HepG2 (cell line): ENCODE results near the gene WWC1. TPM values are rescaled to one million over a fixed set of nuclear protein-coding genes. Genes with fewer than 3 reads are reported as not detected.

ENCODE experiments used
- ATAC-seq: fragments of 200-7000 bp; cut with Tn5 transposase; 3 replicates; pipeline ENCODE4 v1.9.1; 2020; ENCODE audit warnings: mild to moderate bottlenecking, moderate library complexity
- BruUV-seq: library from RNA; stranded (reverse); fragments of 400-500 nt; replicated peaks from 2 replicates; lab custom pipeline; 2021; lab: Mats Ljungman, UMichigan
- CTCF ChIA-PET: fragments of 300-600 bp; formaldehyde crosslinking; extraction: SDS; loops from one replicate; lab custom pipeline; 2021; ENCODE audit warnings: low total read pairs, inconsistent platforms, low intra/inter-chr PET ratio; lab: Yijun Ruan, JAX
- POLR2A ChIA-PET: fragments of 350-600 bp; sonication (Branson Sonifier 250); formaldehyde crosslinking; loops from one replicate; lab custom pipeline; 2020; ENCODE audit warnings: antibody characterized with exemption, inconsistent platforms; lab: Yijun Ruan, JAX
- DNase-seq: peaks from one replicate; pipeline ENCODE4 v3.0.0-alpha.2; 2015; ENCODE audit warnings: low spot score
- FAIRE-seq: peaks from 3 replicates; lab custom pipeline; 2011; peaks lifted over from hg19 to GRCh38; lab: Jason Lieb, UNC
- H2AFZ ChIP-seq: one replicate; pipeline ENCODE4 v1.6.1; 2011; ENCODE audit warnings: low read length, inconsistent platforms
- H3K27ac ChIP-seq: fragments of 300-600 bp; 3 replicates; pipeline ENCODE4 v1.8.0; 2011; ENCODE audit warnings: mixed run types, mild to moderate bottlenecking, mixed read lengths, low read length, inconsistent platforms; ENCODE audit not compliant: insufficient read depth; ENCODE audit errors: extremely low read length
- H3K27me3 ChIP-seq, 2 experiments: fragments of 200-600 bp in 1 of 2; 2 replicates in 1 of 2; 3 replicates in 1 of 2; pipeline versions ENCODE4 v1.6.0 to v1.8.0; 2011; ENCODE audit warnings: low read length in 2 of 2, mild to moderate bottlenecking in 2 of 2, moderate library complexity in 2 of 2, inconsistent platforms in 1 of 2; ENCODE audit not compliant: insufficient read depth in 2 of 2, control insufficient read depth in 1 of 2
- H3K36me3 ChIP-seq, 2 experiments: fragments of 200-600 bp in 1 of 2; replicated peaks in 1 of 2; 2 replicates in 1 of 2; 3 replicates in 1 of 2; pipeline versions ENCODE4 v1.5.1 to v1.8.0; 2011; ENCODE audit warnings: low read length in 2 of 2, inconsistent platforms in 1 of 2; ENCODE audit not compliant: insufficient read depth in 2 of 2, control insufficient read depth in 1 of 2
- H3K4me1 ChIP-seq: 2 replicates; pipeline ENCODE4 v1.5.1; 2012; ENCODE audit warnings: low read length, inconsistent platforms; ENCODE audit not compliant: insufficient read depth
- H3K4me2 ChIP-seq: 2 replicates; pipeline ENCODE4 v1.6.0; 2011; ENCODE audit warnings: low read depth, low read length, inconsistent platforms
- H3K4me3 ChIP-seq, 3 experiments: fragments of 200-600 bp in 1 of 3; sonication (generic), shearing (Covaris generic) in 1 of 3; replicated peaks in 1 of 3; 2 replicates each; pipeline ENCODE4 v1.5.1; 2011 to 2016; ENCODE audit warnings: low read length in 3 of 3, inconsistent platforms in 2 of 3, low read depth in 2 of 3, mild to moderate bottlenecking in 2 of 3, control low read depth in 1 of 3, mixed read lengths in 1 of 3; ENCODE audit not compliant: insufficient read depth in 1 of 3
- H3K79me2 ChIP-seq: one replicate; pipeline ENCODE4 v1.6.1; 2011; ENCODE audit warnings: low read length, inconsistent platforms; ENCODE audit not compliant: insufficient read depth
- H3K9ac ChIP-seq: 2 replicates; pipeline ENCODE4 v1.6.0; 2011; ENCODE audit warnings: mild to moderate bottlenecking, low read depth, low read length, inconsistent platforms; ENCODE audit not compliant: insufficient read depth
- H3K9me3 ChIP-seq: 2 replicates; pipeline ENCODE4 v1.5.1; 2012; ENCODE audit warnings: mild to moderate bottlenecking, low read length
- H4K20me1 ChIP-seq: 2 replicates; pipeline ENCODE4 v1.6.0; 2011; ENCODE audit warnings: inconsistent platforms, mild to moderate bottlenecking, low read length, moderate library complexity; ENCODE audit not compliant: insufficient read depth
- ATF4 ChIP-seq, 2 experiments: fragments of 450-650 bp in 1 of 2; sonication (generic) in 1 of 2; formaldehyde crosslinking; IDR thresholded peaks; 2 replicates each; pipeline versions ENCODE4 v1.5.0 to v1.8.0; 2020 to 2022; ENCODE audit warnings: mild to moderate bottlenecking in 1 of 2, missing genetic modification reagents in 1 of 2
- RBM39 ChIP-seq: fragments of 200-400 bp; formaldehyde crosslinking; IDR thresholded peaks from one replicate; pipeline ENCODE4 v1.6.1; 2018; ENCODE audit warnings: antibody characterized with exemption, mild to moderate bottlenecking, low read depth, low read length; ENCODE audit not compliant: poor library complexity, severe bottlenecking
- ZBTB44 ChIP-seq: sonication (generic); formaldehyde crosslinking; IDR thresholded peaks from 2 replicates; pipeline ENCODE4 v1.4.0; 2020; ENCODE audit warnings: missing genetic modification reagents
- ZBTB8A ChIP-seq: sonication (generic); formaldehyde crosslinking; IDR thresholded peaks from 2 replicates; pipeline ENCODE4 v1.4.0; 2020; ENCODE audit warnings: mild to moderate bottlenecking, low read depth, missing genetic modification reagents, borderline replicate concordance
- ZMYM3 ChIP-seq: sonication (generic); formaldehyde crosslinking; IDR thresholded peaks from 2 replicates; pipeline ENCODE4 v1.5.1; 2020; ENCODE audit warnings: mild to moderate bottlenecking, missing genetic modification reagents
- WGBS: methylation state at CpG from one replicate; pipeline ENCODE4 v1.1.6; 2017; ENCODE audit warnings: low lambda C conversion rate; 5-methylcytosine and 5-hydroxymethylcytosine counted together
- in situ Hi-C: cut with HindIII; loops from 2 replicates; pipeline ENCODE4 v1.10.0; 2017; ENCODE audit warnings: low pct_unique_long_range_greater_than_20kb; ENCODE audit not compliant: extremely low pct_ligation_motif_present
- intact Hi-C: fragments of 100-400 bp; cut with micrococcal nuclease; formaldehyde crosslinking; loops from one replicate; pipeline ENCODE4 v1.10.0; 2022; ENCODE audit not compliant: unreplicated experiment
- polyA plus RNA-seq, 8 experiments: library from polyadenylated mRNA; depleted of rRNA in 3 of 8; stranded (reverse) in 7 of 8; unstranded in 1 of 8; fragments of >200 nt; fragmentation: Illumina TruSeq in 4 of 8; extraction: Trizol in 4 of 8; gene quantifications; 2 replicates each; pipeline versions ENCODE4 v1.2.1 to v1.2.3, GENCODE V29; 2011 to 2016; ENCODE audit warnings: low read depth in 4 of 8, missing spikeins in 1 of 8, mixed read lengths in 1 of 8; ENCODE audit not compliant: insufficient read depth in 1 of 8
- total RNA-seq, 5 experiments: library from RNA; depleted of rRNA; stranded (reverse); fragments of >200 nt; fragmentation: Illumina TruSeq; extraction: Trizol; gene quantifications; 2 replicates each; pipeline ENCODE4 v1.2.3, GENCODE V29; 2016; ENCODE audit warnings: low read depth in 1 of 5
- TF ChIP-seq, protein P1 (sequence below): sonication (generic); formaldehyde crosslinking; IDR thresholded peaks from 2 replicates; pipeline ENCODE4 v1.8.0; 2022; ENCODE audit warnings: low read depth, missing genetic modification reagents
- TF ChIP-seq, protein P2 (sequence below): IDR thresholded peaks from 2 replicates; pipeline ENCODE4 v1.6.1; 2016; ENCODE audit warnings: missing genetic modification reagents, missing compliant biosample characterization
- TF ChIP-seq, protein P3 (sequence below): sonication (generic); formaldehyde crosslinking; IDR thresholded peaks from 2 replicates; pipeline ENCODE4 v1.4.0; 2020; ENCODE audit warnings: missing genetic modification reagents, low read depth, mild to moderate bottlenecking, borderline replicate concordance

WWC1 gene
- total and polyA plus RNA-seq, 2 of the 13 experiments (the other 11 are each of a cell fraction or from before 2014, with no cell fraction given), result 8.3 to 17.9 TPM

GRCh38 chr5:168263121-168263520 is 28.3 kb upstream of the WWC1 start:
- FAIRE-seq, result no peak
- Histone ChIP-seq H4K20me1 (no peaks in the 10 kb centered on the region), H3K4me1 (no peaks in the 10 kb centered on the region), H3K79me2 (no peaks in the 10 kb centered on the region), H3K36me3 (no peaks in the 10 kb centered on the region), H3K4me3 (no peak overlapping the region), H3K9me3 (no peaks in the 10 kb centered on the region), H3K9ac (no peak overlapping the region), H3K27me3 (peaks cover 0 to 2% of the 10 kb centered on the region in 2 experiments; a peak in 3 of 5 replicates), H3K27ac (no peak overlapping the region), H3K4me2 (no peak overlapping the region), H2AFZ (no peak overlapping the region)
- DNase-seq, result no peak
- TF ChIP-seq ZBTB8A, result no peak
- no peak for TF ChIP-seq ZMYM3
- TF ChIP-seq, protein P1, sequence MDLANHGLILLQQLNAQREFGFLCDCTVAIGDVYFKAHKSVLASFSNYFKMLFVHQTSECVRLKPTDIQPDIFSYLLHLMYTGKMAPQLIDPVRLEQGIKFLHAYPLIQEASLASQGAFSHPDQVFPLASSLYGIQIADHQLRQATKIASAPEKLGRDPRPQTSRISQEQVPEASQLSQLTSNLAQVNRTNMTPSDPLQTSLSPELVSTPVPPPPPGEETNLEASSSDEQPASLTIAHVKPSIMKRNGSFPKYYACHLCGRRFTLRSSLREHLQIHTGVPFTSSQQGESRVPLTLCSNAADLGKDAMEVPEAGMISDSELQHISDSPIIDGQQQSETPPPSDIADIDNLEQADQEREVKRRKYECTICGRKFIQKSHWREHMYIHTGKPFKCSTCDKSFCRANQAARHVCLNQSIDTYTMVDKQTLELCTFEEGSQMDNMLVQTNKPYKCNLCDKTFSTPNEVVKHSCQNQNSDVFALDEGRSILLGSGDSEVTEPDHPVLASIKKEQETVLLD (CRISPR knock-in tag), result no peak
- TF ChIP-seq RBM39, result no peak
- TF ChIP-seq ATF4 (CRISPR knock-in tag; IDR thresholded peaks at IDR 0.05), result no peak
- TF ChIP-seq, protein P2, sequence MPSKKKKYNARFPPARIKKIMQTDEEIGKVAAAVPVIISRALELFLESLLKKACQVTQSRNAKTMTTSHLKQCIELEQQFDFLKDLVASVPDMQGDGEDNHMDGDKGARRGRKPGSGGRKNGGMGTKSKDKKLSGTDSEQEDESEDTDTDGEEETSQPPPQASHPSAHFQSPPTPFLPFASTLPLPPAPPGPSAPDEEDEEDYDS (CRISPR knock-in tag), result no peak
- TF ChIP-seq, protein P3, sequence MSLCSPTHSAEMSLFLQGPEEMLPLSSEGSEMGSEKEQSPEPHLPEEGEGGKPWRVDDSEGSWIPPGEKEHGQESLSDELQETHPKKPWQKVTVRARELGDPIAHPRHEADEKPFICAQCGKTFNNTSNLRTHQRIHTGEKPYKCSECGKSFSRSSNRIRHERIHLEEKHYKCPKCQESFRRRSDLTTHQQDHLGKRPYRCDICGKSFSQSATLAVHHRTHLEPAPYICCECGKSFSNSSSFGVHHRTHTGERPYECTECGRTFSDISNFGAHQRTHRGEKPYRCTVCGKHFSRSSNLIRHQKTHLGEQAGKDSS, result no peak
- TF ChIP-seq ZBTB44, result no peak
- 62% methylated on average over 13 of the region's 13 CpGs for WGBS
- ChIA-PET POLR2A (no interaction called here), CTCF (no interaction called here)
- in situ Hi-C loops (loop anchor here (10.0 to 25.0 kb wide), 2 partner anchors 222 to 424 kb away; partner anchors contain the start of gene RARS1), intact Hi-C loops (loop anchor here (5.0 kb wide), 1 partner anchor 391 kb away; no protein-coding TSS in a partner anchor)
- BruUV-seq, result no TSS peak
- ATAC-seq, result no peak
